Tibial nerve (tissue), 4 donors: ENCODE data around the gene CSNK2A1.

ENCODE experiments used
- CTCF ChIP-seq, 5 experiments: fragments of 200-600 bp in 3 of 5; fragments of 450-650 bp in 2 of 5; sonication (generic) in 3 of 5; IDR thresholded peaks; one replicate each; pipeline ENCODE4 v1.5.1; 2016 to 2019; ENCODE audit warnings: antibody characterized with exemption in 5 of 5, mild to moderate bottlenecking in 3 of 5, moderate library complexity in 2 of 5
- EP300 ChIP-seq, 2 donors: sonication (generic); formaldehyde crosslinking; IDR thresholded peaks; one replicate each; pipeline ENCODE4 v1.6.1; 2017; ENCODE audit warnings: antibody characterized with exemption in 2 of 2, mild to moderate bottlenecking in 1 of 2
- POLR2A ChIP-seq, 2 donors: fragments of 450-650 bp; IDR thresholded peaks; one replicate each; pipeline ENCODE4 v1.6.1; 2017; ENCODE audit warnings: antibody characterized with exemption in 2 of 2, mild to moderate bottlenecking in 2 of 2, moderate library complexity in 2 of 2

GRCh38 chr20:591941-592340 is 48.4 kb upstream of the CSNK2A1 start:
- TF ChIP-seq CTCF (IDR thresholded peaks at IDR 0.05) = no peak
- no peak for TF ChIP-seq EP300 (IDR thresholded peaks at IDR 0.05)
- TF ChIP-seq POLR2A (IDR thresholded peaks at IDR 0.05) = no peak
